ENCODE results near the gene KCNQ1.

The KCNQ1 gene

DNA sequence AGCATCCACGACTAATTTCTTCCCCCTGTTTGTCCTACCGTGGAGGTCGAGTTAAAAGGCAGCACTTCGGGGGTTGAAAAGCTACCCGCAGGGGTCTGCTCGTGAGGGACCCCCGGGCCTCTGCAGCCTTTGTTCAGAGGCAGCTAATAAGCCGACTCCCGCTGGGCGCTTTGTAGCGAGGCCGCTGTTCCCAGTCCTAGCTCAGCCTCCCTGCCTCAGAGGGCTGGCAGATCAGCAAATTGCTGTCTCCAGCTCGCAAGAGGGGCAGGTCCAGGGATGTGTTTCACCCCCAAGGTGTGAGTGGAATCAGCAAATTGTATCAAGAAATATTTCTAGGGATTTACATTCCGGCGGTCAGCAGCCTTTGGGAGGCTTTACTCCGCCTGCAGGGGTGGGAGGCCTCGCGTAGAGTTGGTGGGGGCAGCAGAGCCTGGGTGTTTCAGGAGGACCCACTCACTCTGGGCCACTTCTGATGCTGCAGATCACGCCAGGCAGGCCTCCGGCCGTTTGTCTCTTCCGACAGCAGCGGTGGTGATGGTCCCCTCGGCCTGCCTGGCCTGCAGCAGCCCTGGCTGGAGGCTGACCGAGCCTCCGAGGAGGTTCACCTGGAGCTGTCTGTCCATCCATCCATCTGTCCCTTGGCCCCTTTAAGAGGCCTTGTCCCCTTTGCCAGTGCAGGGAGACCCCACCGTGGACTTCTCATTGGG lies 276.6 kb downstream of the KCNQ1 start:
- no peak for DNase-seq (ENCODE audit: low read depth)

DNA sequence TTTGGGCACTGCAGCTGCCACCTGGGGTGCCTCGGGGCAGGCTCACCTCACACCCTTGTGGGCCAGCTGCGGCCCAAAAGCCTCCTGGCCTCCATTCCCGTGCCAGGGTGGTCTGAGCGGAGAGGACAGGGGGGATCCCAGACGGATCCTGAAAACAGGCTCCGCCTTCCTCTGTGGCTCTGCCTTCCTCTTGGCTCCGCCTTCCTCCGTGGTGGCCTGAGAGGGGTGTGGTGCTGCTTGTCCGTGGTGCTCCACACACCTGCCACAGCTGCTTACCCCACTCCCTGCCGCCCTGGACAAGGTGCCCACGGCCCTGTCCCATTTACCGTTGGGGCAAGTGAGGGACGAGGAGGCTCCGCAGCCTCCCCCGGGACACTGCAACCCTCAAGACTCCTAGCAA lies 278.1 kb downstream of the KCNQ1 start:
- no peak for DNase-seq (ENCODE audit: low read depth)

GRCh38 chr11:2724104-2724503 lies 279.3 kb downstream of the KCNQ1 start:
- DNase-seq (ENCODE audit: low read depth) = no peak

DNA sequence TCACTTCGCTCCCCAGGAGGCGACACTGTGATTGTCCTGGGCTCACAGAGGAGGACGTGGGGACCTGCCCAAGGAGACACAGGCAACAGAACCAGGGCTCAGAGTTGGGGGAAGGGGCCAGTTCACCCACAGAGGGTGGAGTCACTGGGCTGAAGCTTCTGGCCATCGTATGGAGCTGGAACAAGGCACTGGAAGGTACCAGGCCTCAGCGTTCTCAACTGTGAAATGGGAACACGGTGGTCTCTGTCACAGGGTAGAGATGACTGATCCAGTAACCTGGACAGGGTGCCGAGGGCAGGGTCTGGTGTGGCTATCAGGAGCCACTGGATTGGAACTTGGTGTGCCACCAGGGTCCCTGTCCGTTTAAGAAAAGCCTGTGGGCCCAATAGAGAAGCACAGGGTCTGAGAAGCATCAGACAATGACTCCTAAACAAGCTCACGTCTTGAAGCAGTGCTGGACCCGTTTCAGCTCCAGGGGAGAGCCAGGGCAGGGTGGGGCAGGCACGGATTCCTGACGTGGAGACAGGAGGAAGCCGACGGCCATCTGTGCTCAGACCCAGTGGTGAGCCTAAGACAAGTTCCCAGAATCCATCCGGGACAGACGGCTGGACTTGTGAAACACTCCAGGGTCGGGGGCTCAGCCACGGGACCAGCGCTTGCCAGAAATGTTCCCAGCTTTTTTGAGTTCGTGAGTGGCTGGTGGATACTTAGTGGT lies 280.0 kb downstream of the KCNQ1 start:
- DNase-seq (ENCODE audit: low read depth) = no peak

- no peak for DNase-seq (ENCODE audit: low read depth)
Measured at GRCh38 chr11:2725368-2726300, 280.8 kb downstream of the KCNQ1 start.

- DNase-seq (ENCODE audit: low read depth) = no peak
Measured at GRCh38 chr11:2726964-2727363, 282.2 kb downstream of the KCNQ1 start.

DNA sequence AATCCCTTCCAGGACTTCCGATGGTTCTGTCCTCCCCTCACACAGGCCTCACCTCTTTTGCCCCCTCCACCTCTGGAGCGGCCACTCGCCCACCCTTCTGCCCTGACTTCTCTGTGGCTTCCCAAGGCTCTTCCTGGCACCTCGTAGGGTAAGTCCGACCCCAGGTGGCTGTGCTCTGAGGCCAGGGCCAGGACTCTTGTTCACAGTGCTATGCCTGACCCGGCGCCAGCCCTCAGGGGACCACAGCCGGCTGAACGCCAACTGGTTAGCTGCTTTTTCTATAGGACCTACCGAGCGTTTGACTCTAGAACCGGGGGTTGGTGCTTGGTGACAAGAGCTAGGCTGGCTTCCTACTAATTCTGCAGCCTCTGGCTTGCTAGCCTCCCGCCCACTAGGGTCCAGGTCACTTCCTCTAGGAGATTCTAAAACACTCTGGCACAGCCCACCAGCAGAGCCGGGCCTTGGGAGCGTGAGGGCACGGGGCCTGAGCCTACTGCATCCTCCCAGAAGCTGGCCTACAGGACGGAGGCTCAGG lies 283.4 kb downstream of the KCNQ1 start:
- no peak for DNase-seq (ENCODE audit: low read depth)

DNA sequence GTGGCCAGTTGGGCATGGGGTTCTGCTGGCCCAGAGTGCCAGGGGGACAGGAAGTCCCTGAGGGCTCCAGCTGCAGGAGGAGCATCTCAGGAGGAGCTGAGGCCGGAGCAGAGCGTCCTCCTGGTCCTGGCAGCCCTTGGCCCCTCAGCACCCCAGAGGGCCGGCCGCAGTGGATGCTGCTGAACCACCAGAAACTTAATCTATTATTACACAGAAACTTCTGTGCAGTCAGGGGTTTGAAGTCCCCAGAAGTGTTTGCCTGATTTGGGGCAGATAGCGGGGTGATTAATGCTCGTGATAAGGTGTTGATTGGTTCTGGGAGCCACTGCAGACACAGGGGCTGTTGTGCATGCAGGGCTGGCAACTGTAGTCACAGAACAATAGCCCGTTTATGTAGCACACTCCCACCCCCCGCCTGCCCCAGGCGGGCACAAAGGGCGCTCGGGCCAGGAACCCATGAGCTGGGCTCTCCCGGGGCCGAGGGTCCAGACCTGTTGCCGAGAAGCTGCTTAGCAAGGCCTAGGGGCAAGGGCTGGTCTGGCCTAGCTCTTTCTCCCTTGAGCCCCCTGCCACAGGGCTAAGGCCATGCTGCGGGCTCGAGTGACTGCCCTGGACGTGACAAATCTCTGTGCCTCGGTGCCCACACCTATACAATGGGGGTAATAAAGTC lies 284.0 kb downstream of the KCNQ1 start:
- DNase-seq (ENCODE audit: low read depth) = no peak

GRCh38 chr11:2729841-2730240 lies 285.0 kb downstream of the KCNQ1 start:
- no peak for DNase-seq (ENCODE audit: low read depth)

GRCh38 chr11:2730272-2731129 lies 285.7 kb downstream of the KCNQ1 start:
- no peak for DNase-seq (ENCODE audit: low read depth)

DNA sequence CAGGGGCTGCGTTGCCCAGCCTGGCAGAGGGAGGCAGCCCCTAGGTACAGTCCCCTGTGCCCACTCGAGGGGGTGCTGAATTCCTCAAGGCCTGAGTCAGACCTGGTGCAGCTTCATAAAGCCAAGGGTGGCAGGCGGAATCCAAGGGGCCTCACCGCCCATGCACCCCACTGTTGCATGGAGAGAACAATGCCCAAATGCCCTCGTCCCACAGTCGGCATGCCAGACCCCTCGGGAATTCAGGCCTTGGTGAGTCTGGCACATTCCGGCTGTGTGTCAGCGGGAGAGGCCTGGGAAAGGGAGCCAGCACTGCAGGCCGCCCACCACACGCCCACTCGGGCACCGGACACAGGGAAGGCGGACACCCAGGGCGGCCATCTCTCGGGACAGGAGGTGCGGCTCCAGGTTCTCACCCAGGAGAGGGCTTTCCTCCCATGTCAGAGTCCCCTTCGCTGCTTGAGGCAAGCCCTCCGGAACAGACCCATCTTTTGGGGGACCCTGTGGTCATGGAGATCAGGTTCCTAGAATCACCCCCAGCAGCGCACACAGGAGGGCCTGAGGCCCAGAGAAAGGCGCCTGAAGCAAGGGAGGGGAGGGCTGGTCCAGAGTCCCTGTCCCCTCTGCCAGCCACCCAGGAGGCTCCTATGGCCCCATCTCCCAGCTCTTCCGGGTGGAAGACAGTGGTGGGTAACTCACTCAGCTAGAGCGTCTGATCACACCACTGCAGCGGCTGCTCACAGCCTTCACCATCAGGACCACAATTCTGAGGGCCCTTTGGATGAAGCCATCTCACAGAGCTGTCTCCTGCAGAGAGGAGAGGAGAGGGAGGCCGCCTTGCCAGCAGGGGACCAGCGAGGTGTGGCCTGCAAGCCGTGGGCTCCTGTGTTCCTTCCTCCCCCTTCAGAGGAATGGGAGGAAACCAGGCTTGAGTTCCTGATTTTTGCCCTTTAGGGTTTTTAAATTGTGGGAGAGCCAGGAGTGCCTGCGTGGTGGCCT lies 286.6 kb downstream of the KCNQ1 start:
- DNase-seq (ENCODE audit: low read depth) = no peak

- no peak for DNase-seq (ENCODE audit: low read depth)
Measured at GRCh38 chr11:2732261-2732939, 287.6 kb downstream of the KCNQ1 start.

- DNase-seq (ENCODE audit: low read depth) = no peak
Measured at GRCh38 chr11:2732940-2733628, 288.3 kb downstream of the KCNQ1 start.

GRCh38 chr11:2734181-2735052 lies 289.6 kb downstream of the KCNQ1 start:
- DNase-seq (ENCODE audit: low read depth) = no peak

DNA sequence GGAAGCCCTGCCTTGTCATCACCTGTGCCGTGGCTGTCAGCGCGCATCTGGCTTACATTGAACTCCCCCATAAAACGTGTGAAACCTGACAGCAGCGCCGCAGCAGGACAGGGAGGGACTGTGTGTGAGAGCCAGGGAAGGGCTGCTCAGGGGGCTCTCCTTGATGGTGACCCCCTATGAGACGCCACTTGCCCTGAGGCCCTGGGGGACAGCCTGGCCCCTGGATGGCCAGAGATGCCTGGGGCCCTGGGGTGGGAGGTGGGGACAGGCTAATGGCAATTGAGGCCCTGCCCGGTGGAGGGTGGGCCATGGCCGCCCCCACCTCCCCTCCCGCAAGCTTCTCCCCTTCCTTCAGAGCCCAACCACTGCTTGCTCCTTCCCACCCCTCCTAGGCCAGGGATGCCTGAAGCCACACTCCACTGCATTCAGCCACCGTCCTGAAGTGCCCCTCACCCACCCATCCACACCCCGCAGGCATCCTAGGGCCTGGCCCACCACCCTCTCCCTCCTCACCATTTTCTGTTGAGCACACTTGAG lies 290.3 kb downstream of the KCNQ1 start:
- DNase-seq (ENCODE audit: low read depth) = no peak

GRCh38 chr11:2736577-2737225 lies 291.9 kb downstream of the KCNQ1 start:
- DNase-seq (ENCODE audit: low read depth) = no peak

DNA sequence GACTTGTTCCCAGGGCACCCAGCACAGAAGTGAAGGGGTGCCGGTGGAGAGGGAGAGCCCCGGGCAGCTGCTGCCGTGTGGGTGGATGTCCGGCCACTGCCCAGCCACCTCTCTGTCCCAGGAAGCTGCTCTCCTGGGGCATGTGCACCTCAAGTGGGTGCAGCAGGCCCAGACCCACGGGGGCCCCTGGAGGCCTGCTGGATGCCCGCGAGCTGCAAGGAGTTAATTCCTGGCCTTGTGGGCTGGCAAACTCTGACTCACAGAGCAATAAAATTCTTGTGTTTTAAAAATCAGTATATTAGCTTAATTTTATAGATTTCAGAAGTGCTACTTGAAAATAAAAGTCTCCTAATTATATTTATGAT lies 292.4 kb downstream of the KCNQ1 start:
- no peak for DNase-seq (ENCODE audit: low read depth)
